Brain microvascular endothelial cell (primary cell): Measurements from ENCODE around the gene GPC5.

ENCODE experiments used
- DNase-seq: peaks from one replicate; pipeline ENCODE4 v3.0.0-alpha.2; 2020
- H3K27ac ChIP-seq: fragments of 250-450 bp; sonication (Bioruptor Pico); 2 replicates; pipeline ENCODE4 v1.5.1; 2020; ENCODE audit warnings: mild to moderate bottlenecking, moderate library complexity
- H3K27me3 ChIP-seq: fragments of 250-450 bp; sonication (Bioruptor Pico); replicated peaks from 2 replicates; pipeline ENCODE4 v1.5.1; 2020; ENCODE audit warnings: mild to moderate bottlenecking
- H3K36me3 ChIP-seq: fragments of 250-450 bp; sonication (Bioruptor Pico); replicated peaks from 2 replicates; pipeline ENCODE4 v1.5.1; 2020; ENCODE audit warnings: mild to moderate bottlenecking
- H3K4me3 ChIP-seq: 2 replicates; pipeline ENCODE4 v1.5.1; 2011; ENCODE audit warnings: low read depth, mild to moderate bottlenecking, control low read depth, low read length, moderate library complexity
- in situ Hi-C: cut with HindIII; loops from 2 replicates; pipeline ENCODE4 v1.10.0; 2017; ENCODE audit warnings: low sequenced_read_pairs, low pct_ligation_motif_present
- TF ChIP-seq, protein P1 (sequence below): IDR thresholded peaks from 2 replicates; pipeline ENCODE4 v1.5.1; 2011; ENCODE audit warnings: low read depth, mild to moderate bottlenecking, moderate library complexity, low read length, control low read depth, inconsistent platforms; ENCODE audit errors: missing control alignments

Gene GPC5

DNA sequence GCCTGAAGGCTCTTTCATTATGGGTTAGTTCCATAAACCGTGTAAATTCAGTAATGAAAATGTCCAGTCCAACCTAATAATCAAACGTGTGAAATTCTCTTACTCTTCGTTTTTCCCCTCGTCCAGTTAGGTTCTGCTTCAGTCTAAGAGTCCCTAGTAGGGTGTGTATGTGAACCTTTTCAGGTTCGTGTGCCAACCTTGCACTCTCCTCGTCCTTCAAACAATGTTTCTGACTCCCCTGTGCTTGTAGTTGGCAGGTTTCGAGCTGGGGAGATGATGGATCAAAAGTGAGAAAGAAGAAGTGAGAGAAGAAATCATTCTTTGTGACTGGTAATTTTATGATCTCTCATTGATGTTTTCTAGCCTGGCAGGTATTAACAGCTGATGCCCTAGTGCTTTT lies 366.1 kb downstream of the GPC5 start:
- no peak overlapping the region for H3K27ac ChIP-seq
- TF ChIP-seq, protein P1, sequence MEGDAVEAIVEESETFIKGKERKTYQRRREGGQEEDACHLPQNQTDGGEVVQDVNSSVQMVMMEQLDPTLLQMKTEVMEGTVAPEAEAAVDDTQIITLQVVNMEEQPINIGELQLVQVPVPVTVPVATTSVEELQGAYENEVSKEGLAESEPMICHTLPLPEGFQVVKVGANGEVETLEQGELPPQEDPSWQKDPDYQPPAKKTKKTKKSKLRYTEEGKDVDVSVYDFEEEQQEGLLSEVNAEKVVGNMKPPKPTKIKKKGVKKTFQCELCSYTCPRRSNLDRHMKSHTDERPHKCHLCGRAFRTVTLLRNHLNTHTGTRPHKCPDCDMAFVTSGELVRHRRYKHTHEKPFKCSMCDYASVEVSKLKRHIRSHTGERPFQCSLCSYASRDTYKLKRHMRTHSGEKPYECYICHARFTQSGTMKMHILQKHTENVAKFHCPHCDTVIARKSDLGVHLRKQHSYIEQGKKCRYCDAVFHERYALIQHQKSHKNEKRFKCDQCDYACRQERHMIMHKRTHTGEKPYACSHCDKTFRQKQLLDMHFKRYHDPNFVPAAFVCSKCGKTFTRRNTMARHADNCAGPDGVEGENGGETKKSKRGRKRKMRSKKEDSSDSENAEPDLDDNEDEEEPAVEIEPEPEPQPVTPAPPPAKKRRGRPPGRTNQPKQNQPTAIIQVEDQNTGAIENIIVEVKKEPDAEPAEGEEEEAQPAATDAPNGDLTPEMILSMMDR: no peak
- H3K36me3 ChIP-seq: no peaks in the 10 kb centered on the region
- no peak for DNase-seq
- in situ Hi-C loops: no loop called here
- H3K27me3 ChIP-seq: no peaks in the 10 kb centered on the region
- no peak overlapping the region for H3K4me3 ChIP-seq

GRCh38 chr13:91767651-91768050 lies 369.2 kb downstream of the GPC5 start:
- in situ Hi-C loops: no loop called here
- TF ChIP-seq, protein P1: no peak

GRCh38 chr13:91768746-91769145 lies 370.3 kb downstream of the GPC5 start:
- H3K36me3 ChIP-seq: no peaks in the 10 kb centered on the region
- in situ Hi-C loops: no loop called here

More at GRCh38 chr13:91767651-91768050, 369.2 kb downstream of the GPC5 start:
- H3K4me3 ChIP-seq: no peak overlapping the region
- H3K36me3 ChIP-seq: no peaks in the 10 kb centered on the region
- no peaks in the 10 kb centered on the region for H3K27me3 ChIP-seq
- DNase-seq: no peak
- H3K27ac ChIP-seq: no peak overlapping the region

GRCh38 chr13:91771229-91771628 lies 372.8 kb downstream of the GPC5 start:
- in situ Hi-C loops: no loop called here
- TF ChIP-seq, protein P1: no peak
- H3K27ac ChIP-seq: no peak overlapping the region

More at GRCh38 chr13:91768746-91769145, 370.3 kb downstream of the GPC5 start:
- no peak for DNase-seq
- H3K4me3 ChIP-seq: no peak overlapping the region
- no peaks in the 10 kb centered on the region for H3K27me3 ChIP-seq
- H3K27ac ChIP-seq: no peak overlapping the region
- TF ChIP-seq, protein P1: no peak

GRCh38 chr13:91773591-91774227 lies 375.3 kb downstream of the GPC5 start:
- TF ChIP-seq, protein P1: no peak
- in situ Hi-C loops: no loop called here
- H3K27me3 ChIP-seq: no peaks in the 10 kb centered on the region
- H3K36me3 ChIP-seq: no peaks in the 10 kb centered on the region
- no peak overlapping the region for H3K4me3 ChIP-seq
- H3K27ac ChIP-seq: no peak overlapping the region
- DNase-seq: no peak

More at GRCh38 chr13:91771229-91771628, 372.8 kb downstream of the GPC5 start:
- no peaks in the 10 kb centered on the region for H3K27me3 ChIP-seq
- no peak for DNase-seq
- no peak overlapping the region for H3K4me3 ChIP-seq
- no peaks in the 10 kb centered on the region for H3K36me3 ChIP-seq

DNA sequence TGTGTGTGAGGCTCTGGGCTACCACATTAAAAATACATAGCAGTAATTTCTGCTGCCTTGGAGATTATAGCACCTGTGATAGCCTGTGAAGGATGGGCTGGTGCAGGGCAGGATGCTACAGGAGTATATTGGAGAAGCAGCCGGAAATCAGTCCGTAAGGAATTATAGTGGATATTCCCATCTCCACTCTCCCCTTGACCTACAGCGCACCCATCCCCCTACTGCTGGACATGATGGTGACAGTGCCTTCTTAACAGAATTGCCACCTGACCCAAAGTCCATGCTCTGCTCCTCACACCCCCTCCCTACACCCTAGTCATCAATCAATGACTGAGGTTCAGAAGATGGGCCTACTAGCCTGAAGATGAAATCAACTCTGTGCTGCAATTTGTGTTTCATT lies 376.0 kb downstream of the GPC5 start:
- H3K36me3 ChIP-seq: no peaks in the 10 kb centered on the region
- no peak for DNase-seq
- no peak overlapping the region for H3K4me3 ChIP-seq
- in situ Hi-C loops: no loop called here
- TF ChIP-seq, protein P1: no peak
- H3K27ac ChIP-seq: no peak overlapping the region
- H3K27me3 ChIP-seq: no peaks in the 10 kb centered on the region
